Measurements from ENCODE around the gene HNRNPUL2. TPM values are rescaled to one million over a fixed set of nuclear protein-coding genes. Genes with fewer than 3 reads are reported as not detected.

The HNRNPUL2 gene
- total and polyA plus RNA-seq, 9 of the 15 experiments (the other 6 are each of a cell fraction or from before 2014, with no cell fraction given), result 0.89 to 44.3 (median 15.2) TPM

DNA sequence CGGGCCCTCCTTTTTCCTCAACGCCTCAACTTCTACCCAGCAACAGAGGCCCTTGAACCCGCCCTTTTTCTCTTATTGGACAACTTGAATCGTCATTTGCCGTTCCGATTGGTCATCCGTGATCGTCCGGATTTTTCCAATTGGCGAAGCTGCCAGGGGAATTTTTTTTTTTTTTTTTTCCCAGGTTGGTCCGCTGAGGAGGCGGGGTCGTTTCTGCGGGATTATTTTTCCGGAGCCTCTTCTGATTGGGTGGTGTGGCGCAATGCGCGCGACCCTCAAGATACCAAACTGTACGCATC, 564 bp upstream of the HNRNPUL2 start (continued):
- TF ChIP-seq FOXM1 (IDR thresholded peaks at IDR 0.05; ENCODE audit: low read depth) (peak; percentile 95), FOXM1 (CRISPR knock-in tag; IDR thresholded peaks at IDR 0.05; ENCODE audit: low read depth) (no peak), U2AF2 (optimal IDR thresholded peaks at IDR 0.05; ENCODE audit: low read depth, low read length) (no peak), NCOA2 (IDR thresholded peaks at IDR 0.05; ENCODE audit: partially characterized antibody in 2 of 2) (no peak), TBL1XR1 (IDR thresholded peaks at IDR 0.05; ENCODE audit: low read length in 2 of 2) (no peak), ZBTB7A (IDR thresholded peaks at IDR 0.05; ENCODE audit: borderline replicate concordance, control insufficient read depth, low read depth, low read length) (peak; percentile 27; the same call in 1 of the 2 replicates), FOXK2 (conservative IDR thresholded peaks at IDR 0.05 in 1 of 2, IDR thresholded peaks at IDR 0.05 in 1 of 2; ENCODE audit: low read depth in 2 of 2) (0 out of 4 replicates have a peak, but pooled peaks of 1 of the 2 experiments have one; percentile 31), RFX5 (IDR thresholded peaks at IDR 0.05; ENCODE audit: low read depth, low read length) (peak; percentile 99), EP400 (IDR thresholded peaks at IDR 0.05) (0 out of 2 replicates have a peak, but pooled peaks have one; percentile 79), NFYB (IDR thresholded peaks at IDR 0.05; ENCODE audit: extremely low read depth, insufficient read length) (peak; percentile 99), RBM25 (IDR thresholded peaks at IDR 0.05; ENCODE audit: low read depth, low read length, severe bottlenecking) (peak; percentile 85), ILK (tag; IDR thresholded peaks at IDR 0.05; ENCODE audit: borderline replicate concordance, low read depth) (no peak), BCOR (IDR thresholded peaks at IDR 0.05) (no peak), HDAC2 (IDR thresholded peaks at IDR 0.05) (0 out of 2 replicates have a peak, but pooled peaks have one; percentile 11), DPF2 (IDR thresholded peaks at IDR 0.05) (peak; percentile 30; the same call in 1 of the 2 replicates), RNF2 (IDR thresholded peaks at IDR 0.05) (no peak), FOS (IDR thresholded peaks at IDR 0.05; ENCODE audit: extremely low read depth, insufficient read length) (peak; percentile 93), GABPA (tag; conservative IDR thresholded peaks at IDR 0.05; ENCODE audit: low read depth) (no peak), ZNF124 (CRISPR knock-in tag; IDR thresholded peaks at IDR 0.05) (no peak), ARNT (IDR thresholded peaks at IDR 0.05) (0 out of 4 replicates have a peak, but pooled peaks of 1 of the 2 experiments have one; percentile 62), CC2D1A (IDR thresholded peaks at IDR 0.05) (no peak)
- TF ChIP-seq, protein P1, sequence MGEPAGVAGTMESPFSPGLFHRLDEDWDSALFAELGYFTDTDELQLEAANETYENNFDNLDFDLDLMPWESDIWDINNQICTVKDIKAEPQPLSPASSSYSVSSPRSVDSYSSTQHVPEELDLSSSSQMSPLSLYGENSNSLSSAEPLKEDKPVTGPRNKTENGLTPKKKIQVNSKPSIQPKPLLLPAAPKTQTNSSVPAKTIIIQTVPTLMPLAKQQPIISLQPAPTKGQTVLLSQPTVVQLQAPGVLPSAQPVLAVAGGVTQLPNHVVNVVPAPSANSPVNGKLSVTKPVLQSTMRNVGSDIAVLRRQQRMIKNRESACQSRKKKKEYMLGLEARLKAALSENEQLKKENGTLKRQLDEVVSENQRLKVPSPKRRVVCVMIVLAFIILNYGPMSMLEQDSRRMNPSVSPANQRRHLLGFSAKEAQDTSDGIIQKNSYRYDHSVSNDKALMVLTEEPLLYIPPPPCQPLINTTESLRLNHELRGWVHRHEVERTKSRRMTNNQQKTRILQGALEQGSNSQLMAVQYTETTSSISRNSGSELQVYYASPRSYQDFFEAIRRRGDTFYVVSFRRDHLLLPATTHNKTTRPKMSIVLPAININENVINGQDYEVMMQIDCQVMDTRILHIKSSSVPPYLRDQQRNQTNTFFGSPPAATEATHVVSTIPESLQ (CRISPR knock-in tag; IDR thresholded peaks at IDR 0.05), result no peak
- TF ChIP-seq, protein P2, sequence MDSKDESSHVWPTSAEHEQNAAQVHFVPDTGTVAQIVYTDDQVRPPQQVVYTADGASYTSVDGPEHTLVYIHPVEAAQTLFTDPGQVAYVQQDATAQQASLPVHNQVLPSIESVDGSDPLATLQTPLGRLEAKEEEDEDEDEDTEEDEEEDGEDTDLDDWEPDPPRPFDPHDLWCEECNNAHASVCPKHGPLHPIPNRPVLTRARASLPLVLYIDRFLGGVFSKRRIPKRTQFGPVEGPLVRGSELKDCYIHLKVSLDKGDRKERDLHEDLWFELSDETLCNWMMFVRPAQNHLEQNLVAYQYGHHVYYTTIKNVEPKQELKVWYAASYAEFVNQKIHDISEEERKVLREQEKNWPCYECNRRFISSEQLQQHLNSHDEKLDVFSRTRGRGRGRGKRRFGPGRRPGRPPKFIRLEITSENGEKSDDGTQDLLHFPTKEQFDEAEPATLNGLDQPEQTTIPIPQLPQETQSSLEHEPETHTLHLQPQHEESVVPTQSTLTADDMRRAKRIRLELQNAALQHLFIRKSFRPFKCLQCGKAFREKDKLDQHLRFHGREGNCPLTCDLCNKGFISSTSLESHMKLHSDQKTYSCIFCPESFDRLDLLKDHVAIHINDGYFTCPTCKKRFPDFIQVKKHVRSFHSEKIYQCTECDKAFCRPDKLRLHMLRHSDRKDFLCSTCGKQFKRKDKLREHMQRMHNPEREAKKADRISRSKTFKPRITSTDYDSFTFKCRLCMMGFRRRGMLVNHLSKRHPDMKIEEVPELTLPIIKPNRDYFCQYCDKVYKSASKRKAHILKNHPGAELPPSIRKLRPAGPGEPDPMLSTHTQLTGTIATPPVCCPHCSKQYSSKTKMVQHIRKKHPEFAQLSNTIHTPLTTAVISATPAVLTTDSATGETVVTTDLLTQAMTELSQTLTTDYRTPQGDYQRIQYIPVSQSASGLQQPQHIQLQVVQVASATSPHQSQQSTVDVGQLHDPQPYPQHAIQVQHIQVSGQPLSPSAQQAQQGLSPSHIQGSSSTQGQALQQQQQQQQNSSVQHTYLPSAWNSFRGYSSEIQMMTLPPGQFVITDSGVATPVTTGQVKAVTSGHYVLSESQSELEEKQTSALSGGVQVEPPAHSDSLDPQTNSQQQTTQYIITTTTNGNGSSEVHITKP (IDR thresholded peaks at IDR 0.05; ENCODE audit: partially characterized antibody), result peak; percentile 90
- TF ChIP-seq, protein P3, sequence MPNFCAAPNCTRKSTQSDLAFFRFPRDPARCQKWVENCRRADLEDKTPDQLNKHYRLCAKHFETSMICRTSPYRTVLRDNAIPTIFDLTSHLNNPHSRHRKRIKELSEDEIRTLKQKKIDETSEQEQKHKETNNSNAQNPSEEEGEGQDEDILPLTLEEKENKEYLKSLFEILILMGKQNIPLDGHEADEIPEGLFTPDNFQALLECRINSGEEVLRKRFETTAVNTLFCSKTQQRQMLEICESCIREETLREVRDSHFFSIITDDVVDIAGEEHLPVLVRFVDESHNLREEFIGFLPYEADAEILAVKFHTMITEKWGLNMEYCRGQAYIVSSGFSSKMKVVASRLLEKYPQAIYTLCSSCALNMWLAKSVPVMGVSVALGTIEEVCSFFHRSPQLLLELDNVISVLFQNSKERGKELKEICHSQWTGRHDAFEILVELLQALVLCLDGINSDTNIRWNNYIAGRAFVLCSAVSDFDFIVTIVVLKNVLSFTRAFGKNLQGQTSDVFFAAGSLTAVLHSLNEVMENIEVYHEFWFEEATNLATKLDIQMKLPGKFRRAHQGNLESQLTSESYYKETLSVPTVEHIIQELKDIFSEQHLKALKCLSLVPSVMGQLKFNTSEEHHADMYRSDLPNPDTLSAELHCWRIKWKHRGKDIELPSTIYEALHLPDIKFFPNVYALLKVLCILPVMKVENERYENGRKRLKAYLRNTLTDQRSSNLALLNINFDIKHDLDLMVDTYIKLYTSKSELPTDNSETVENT (CRISPR knock-in tag; IDR thresholded peaks at IDR 0.05), result no peak
